ENCODE data around the gene JPT1. TPM values are rescaled to one million over a fixed set of nuclear protein-coding genes. Genes with fewer than 3 reads are reported as not detected.

Gene JPT1
- total and polyA plus RNA-seq, 2 donors (not counting 3 experiments of a cell fraction or from before 2014, with no cell fraction given) = 212 to 352 TPM

- Histone ChIP-seq H3K9me3 (replicated peaks; ENCODE audit: control insufficient read depth, insufficient read depth, low read length) (no peaks in the 10 kb centered on the region), H3K9me1 (replicated peaks; ENCODE audit: control insufficient read depth, extremely low read depth, insufficient read depth, low read length) (no peaks in the 10 kb centered on the region), H3K79me2 (ENCODE audit: control insufficient read depth, insufficient read depth, low read length) (peaks cover 5% of the 10 kb centered on the region), H4K20me1 (replicated peaks; ENCODE audit: control insufficient read depth, extremely low read depth, insufficient read depth, low read length) (no peaks in the 10 kb centered on the region), H3K4me3 (replicated peaks in 1 of 3; ENCODE audit: insufficient read depth in 1 of 3, low read depth in 1 of 3, low read length in 3 of 3) (no peak overlapping the region), H3K27ac (ENCODE audit: insufficient read depth, low read depth, low read length) (no peak overlapping the region), H2AFZ (ENCODE audit: low read depth, low read length) (no peak overlapping the region), H3K4me1 (ENCODE audit: control insufficient read depth, extremely low read depth, insufficient read depth, low read length) (peaks cover 26% of the 10 kb centered on the region), H3K9ac (replicated peaks; ENCODE audit: extremely low read depth, insufficient read depth, low read length) (no peak overlapping the region), H3K36me3 (ENCODE audit: control insufficient read depth in 2 of 2, extremely low read depth in 1 of 2, insufficient read depth in 2 of 2, low read length in 2 of 2) (peaks cover 2 to 8% of the 10 kb centered on the region in 2 experiments), H3K4me2 (ENCODE audit: insufficient read depth, low read length) (no peak overlapping the region), H3K27me3 (ENCODE audit: control insufficient read depth in 2 of 2, insufficient read depth in 2 of 2, low read length in 2 of 2) (no peaks in the 10 kb centered on the region)
- FAIRE-seq = no peak
- dilution Hi-C loops (cut with MboI; ENCODE audit: extremely low pct_ligation_motif_present, low sequenced_read_pairs) = no loop called here
- DNase-seq (ENCODE audit: low read depth, low spot score) = no peak
- CTCF ChIA-PET = interaction anchor here (0.6 to 6.0 kb wide), 3 partner anchors 11 to 45 kb away, joined by 3 to 88 read pairs (median 3); no protein-coding TSS in a partner anchor
- BruUV-seq (replicated peaks) = no TSS peak
- intact Hi-C loops (cut with micrococcal nuclease) = no loop called here
- POLR2A ChIA-PET = no interaction called here
- TF ChIP-seq MYC (IDR thresholded peaks at IDR 0.05; ENCODE audit: low read depth, low read length) (no peak), MAX (IDR thresholded peaks at IDR 0.05; ENCODE audit: insufficient read depth, insufficient read length) (no peak), GATA2 (IDR thresholded peaks at IDR 0.05; ENCODE audit: insufficient read depth, insufficient read length, low read depth, low read length) (no peak), POLR2A (IDR thresholded peaks at IDR 0.05; ENCODE audit: low read depth, low read length) (no peak), CTCF (IDR thresholded peaks at IDR 0.05; ENCODE audit: extremely low read depth in 1 of 2, insufficient read depth in 1 of 2, low read depth in 1 of 2, low read length in 2 of 2) (no peak), EZH2 (IDR thresholded peaks at IDR 0.05; ENCODE audit: borderline replicate concordance, low read depth, low read length, severe bottlenecking) (no peak)
Observed at GRCh38 chr17:75126954-75127353, 27.4 kb downstream of the JPT1 start.
